ENCODE data around the gene RFX3.

RFX3 gene

DNA sequence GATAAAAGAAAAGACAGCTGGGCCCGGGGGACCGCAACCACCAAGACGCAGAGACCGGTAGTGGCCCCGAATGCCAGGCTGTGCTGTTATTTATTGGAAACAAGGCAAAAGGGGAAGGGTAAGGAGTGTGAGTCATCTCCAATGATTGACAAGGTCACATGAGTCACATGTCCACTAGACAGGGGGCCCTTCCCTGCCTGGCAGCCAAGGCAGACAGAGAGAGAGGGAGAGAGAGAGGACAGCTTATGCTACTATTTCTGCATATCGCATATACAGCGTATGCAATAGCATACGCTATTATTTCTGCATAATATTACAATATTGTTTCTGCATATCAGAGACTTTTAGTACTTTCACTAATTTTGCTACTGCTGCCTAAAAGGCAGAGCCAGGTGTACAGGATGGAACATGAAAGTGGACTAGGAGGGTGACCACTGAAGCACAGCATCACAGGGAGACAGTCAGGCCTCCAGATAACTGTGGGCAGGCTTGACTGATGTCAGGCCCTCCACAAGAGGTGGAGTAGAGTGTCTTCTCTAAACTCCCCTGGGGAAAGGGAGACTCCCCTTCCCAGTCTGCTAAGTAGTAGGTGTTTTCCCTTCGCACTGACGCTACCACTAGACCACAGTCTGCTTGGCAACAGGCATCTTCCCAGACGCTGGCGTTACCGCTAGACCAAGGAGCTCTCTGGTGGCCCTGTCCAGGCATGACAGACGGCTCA, 50.3 kb downstream of the RFX3 start:
- DNase-seq: no peak

DNA sequence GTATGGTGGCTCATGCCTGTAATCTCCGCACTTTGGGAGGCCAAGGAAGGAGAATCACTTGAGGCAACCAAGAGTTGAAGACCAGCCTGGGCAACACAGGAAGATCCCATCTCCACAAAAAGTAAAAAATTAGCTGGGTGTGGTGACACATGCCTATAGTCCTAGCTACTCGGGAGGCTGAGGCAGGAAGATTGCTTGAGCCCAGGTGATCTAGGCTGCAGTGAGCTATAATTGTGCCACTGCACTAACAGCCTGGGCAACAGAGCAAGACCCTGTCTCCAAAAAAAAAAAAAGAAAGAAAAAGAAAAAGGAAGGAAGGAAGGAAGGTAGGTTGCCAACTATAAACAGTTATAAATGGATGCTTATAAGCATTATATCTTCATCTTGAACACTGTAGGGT, 51.0 kb downstream of the RFX3 start:
- DNase-seq: no peak

DNA sequence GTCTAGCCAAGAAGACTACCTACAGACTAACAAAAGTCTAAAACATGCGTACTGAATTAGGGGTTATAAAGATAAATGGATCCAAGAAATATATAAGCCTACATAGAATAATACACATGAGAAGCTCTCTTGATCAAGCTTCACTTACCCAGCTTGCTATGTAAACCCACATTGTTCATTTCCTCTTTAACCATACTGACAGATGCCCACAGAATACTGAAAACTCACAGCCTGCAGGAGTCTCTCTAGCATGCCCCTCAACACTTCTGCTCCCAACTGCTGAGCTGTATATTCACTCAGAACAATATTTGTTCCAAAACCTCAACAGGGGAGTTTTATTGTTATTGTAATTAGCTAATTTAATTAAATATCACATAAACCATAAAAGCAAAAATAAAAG, 52.4 kb downstream of the RFX3 start:
- DNase-seq: peak; percentile 18 to 33

DNA sequence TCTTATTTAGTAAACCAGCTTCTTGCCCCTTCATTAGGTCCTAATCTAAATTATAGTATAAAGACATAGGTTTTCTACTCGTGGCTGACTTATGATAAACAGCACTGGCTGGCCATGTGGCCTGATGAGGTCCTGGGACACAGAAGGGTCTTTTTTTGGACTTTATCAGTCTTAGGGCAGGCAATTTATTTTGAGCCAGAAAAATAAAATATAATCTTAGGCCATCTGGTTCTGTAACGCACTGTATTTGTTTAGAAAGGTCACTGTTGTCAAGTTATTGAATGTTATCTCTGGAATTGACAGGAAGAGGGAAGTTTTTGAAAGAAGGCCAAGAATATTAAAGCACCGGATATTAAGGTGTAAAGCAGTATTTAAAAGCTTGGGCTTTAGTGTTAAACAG, 53.9 kb downstream of the RFX3 start:
- no peak for DNase-seq

DNA sequence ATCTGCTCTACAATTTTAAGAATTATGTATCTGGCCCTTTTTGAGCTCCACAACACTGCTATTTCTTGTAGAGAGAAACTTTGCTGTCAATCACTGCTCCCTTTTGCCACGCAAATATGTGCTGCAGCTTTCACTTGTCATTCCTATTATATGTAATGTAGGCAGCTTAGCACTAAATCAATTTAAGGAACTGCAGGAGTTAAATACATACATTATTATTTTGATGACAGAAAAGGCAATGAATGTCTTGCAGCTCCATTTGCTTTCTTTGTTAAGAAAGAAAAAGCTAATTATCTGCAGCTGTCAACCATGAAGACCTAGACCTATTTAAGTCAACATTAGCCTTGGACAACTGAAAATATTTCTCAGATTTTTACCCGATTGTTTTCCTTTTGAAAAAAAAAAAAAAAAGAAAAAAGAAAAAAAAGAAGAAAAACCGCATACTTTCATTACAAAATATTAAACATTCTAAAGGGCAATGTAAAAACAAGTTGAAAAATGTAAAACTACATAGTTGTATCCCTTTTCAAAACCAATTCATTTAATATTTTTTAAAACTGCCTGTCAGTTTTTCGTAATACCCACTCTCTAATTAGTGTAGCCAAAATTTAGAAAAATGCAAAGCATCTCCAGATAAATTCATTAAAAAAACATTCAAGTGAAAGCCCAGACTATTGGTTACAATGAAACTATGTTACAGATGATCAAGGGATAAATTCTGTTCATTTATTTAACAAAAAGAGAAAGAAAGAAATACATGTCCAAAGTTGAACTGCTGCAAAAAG, 57.2 kb downstream of the RFX3 start:
- DNase-seq: no peak

DNA sequence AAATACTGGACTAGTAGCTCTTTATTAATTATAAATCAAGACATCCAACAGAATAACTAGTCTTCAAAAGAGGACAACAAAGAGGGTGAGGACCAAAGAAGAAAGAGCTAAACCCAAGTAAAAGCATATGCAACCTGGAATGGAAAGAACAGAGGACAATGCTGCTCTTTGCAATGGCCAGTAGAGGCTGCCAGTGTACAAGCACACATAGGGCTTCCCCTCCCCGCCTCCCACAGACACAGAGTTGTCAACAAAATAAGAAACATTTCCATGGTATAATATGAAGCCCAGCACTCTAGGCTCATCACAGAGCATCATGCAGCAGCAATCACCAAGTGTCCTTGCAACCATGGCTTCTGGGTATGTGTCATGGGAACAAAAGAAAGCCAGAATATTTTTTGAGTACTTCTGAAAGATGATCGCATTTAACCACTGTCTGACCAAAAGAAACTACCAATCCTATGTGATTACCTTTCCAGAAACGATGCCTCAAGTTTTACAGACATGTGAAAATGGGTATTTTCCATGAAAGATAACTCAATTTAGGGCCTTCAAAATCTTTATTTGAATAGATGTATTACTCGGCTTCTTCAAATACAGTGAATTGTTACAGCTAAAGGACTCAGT, 58.1 kb downstream of the RFX3 start:
- DNase-seq: peak; percentile 76 to 78

DNA sequence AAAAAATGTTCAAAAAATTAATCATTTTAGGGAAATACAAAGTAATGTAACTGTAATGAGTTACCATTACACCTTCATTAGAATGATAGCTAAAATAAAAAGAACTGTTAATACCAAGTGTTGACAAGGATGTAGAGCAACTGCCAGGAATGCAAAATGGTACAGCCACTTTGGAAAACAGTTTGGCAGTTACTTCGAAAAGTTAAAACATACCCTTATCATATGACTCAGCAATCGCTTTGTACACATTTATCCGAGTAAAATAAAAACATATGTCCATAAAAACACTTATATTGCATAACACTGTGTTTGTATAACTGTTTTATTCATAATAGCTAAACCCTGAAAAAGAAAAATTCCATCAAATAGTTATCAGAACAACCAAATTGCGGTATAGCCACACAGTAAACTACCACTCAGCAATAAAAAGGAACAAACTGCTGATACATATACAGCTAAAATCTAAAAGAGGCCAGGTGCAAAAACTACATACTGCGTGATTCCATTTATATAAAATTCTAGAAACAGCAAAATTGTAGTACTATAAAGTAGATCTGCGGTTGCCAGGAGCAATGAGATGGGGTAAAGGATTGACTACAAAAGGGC, 61.7 kb downstream of the RFX3 start:
- DNase-seq: no peak

DNA sequence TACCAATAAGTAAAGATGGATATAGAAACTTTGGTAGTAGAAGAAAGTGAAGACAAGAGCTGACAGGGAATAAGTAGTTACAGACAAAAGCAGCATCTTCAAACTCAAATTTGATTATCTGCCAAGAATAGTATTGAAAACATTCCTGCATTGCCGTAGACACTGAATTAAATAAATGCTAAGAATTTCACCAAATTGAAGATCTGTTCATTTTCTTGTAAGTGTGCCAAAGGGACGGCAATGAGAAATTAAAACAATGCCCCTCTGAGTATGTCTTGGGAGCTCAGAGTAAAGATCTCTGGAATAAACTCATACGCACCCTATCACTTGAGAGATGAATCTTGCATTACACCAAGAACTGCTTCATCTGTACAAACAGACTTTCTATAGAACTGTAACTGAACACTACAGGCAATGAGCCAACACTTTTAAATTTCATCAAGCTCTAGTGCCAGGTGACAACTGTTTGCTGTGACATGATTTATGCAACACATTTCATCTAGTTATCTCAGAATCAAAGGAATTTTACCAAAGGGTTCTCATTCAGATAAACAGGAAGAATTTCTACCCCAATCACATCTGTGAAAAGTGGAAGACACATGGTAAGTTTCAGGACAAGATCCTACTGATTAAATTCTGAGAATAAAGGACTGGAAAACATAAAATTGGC, 66.9 kb downstream of the RFX3 start:
- no peak for DNase-seq

DNA sequence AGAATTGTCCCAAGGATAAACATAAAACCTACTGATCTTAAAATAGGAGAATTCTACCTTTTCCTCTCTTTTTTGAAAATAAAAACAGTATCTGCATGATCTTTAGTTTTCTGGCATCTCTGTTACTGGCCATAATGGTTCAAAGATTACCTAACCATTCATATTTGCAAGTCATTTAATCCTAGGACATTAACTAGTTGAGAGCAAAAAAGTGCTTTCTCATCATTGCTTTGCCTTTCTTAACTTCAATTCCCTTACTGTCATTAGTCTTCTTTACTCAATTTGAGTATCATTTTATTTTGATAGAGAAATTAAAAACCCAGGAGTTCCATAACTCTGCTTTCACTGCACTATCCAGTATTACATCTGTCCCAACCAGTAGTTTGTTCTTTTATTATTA, 68.6 kb downstream of the RFX3 start:
- peak in 1 of 2 experiments; percentile 10 for DNase-seq

DNA sequence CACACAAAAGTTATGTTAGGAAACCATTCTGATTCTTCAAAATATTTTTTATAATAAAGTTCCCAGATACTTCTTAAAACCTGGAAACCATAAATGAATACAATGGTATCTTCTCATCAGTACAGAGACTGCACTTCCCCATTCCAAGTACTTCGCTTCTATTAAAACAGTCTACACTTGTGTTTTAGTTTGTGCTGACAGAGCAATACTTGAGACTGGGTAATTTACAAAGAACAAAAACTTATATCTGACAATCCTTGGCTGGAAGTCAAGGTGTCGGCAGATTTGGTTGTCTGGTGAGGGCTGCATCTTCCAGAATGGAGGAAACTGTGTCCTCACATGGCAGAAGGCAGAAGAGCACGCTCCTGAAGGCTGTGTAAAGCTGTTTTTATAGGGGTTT, 70.1 kb downstream of the RFX3 start:
- DNase-seq: no peak

DNA sequence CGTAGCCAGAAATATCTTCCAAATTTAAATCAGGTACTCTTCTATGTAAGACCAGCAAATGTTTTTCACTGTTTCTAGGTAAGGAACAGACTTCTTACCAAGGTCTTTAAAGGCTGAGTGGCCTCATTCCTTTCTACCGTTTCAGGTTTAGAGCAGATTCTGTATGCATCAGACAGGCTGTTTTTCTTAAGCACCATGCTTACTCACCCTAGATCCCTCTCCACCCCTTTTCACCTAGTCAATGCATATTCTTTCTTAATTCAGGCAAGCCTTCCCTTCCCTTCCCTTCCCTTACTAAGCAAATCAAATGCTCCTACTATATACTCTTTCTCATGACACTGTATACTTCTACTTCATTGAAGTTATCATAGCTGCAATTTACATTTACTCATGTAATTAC, 70.7 kb downstream of the RFX3 start:
- no peak for DNase-seq

DNA sequence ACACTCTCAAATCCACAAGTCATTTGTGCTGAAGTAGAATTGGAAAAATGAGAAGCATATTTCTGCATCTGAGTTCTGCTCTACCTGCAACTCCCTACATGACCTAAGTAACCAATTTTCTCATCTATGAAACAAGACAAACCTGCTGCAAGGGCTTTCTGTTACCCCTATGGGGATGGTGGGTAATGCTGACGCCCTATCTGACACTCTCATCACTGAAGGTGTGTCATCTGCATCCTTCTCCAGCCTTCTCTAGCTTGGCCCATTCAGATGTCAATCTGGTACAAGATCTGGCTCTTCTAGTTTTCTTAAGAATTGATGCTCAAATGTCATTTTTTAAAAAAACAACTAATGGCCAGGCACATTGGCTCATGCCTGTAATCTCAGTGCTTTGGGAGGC, 73.8 kb downstream of the RFX3 start:
- no peak for DNase-seq

DNA sequence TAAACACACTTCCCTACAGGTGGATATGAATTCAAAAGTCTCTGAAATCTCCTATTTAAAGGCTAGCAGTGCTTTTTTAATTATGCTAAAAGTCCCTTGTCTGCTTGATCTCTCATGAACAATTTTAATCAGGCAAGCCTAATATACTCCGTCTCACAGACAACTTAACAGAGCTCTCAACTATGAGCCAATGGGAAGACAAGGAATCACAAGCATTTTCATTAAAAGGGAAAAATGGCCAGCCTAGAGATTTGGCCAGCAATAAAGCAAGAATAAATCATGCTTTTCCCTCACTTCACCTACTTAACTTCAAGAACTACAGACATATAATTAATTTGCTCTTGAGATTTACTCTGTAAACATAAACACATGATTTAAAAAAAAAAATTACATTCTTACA, 78.0 kb downstream of the RFX3 start:
- no peak for DNase-seq

DNA sequence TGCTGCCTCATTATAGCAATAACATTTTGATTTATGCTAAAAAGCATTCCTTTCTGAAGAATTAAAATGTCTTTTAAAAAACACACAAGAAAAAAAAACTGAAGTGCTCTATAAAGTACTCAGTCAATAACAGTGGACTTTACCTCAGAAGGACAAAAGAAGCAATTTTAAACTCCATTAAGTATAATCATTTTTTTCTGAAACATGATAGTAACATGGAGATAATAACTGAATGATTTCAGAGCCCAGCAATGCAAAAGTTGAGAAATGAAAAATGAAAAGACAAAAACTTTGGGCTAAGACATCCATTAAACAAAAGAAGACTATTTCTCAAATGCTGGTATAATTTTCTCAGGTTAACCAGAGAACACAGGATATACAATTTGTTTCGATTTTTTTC, 78.7 kb downstream of the RFX3 start:
- no peak for DNase-seq

DNA sequence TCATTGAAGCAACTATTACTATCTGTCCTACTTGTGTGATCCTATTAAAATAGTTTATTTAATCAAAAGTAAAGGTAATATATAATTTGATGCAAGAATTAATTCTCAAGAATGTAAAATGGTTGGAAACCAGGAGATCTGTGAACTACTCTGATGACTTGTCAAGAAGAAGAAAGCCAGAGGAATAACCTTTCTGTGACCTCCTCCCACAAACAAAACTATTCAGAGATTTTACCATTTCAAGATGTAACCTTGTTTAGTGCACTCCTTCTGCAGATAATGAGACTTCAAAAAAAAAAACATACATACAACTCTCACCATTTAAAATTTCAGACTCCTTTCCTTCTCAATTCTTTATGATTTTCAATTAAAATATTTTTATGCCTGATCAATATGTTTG, 79.5 kb downstream of the RFX3 start:
- no peak for DNase-seq

DNA sequence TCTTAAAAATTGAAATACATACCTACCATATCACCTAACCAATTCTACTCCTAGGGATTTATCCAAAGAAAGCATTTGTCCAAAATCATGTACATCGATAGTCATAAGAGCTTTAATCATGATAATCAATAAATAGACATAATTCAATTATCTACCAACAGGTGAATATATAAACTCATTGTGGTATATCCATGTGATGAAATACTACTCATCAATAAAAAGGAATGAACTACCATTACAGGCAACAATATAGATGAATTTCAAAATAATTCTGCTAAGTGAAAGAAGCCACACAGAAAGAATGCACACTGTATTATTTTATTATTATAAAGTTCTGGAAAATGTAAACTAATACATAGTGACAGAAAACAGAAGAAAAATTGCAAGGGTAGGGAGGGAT, 81.8 kb downstream of the RFX3 start:
- no peak for DNase-seq

DNA sequence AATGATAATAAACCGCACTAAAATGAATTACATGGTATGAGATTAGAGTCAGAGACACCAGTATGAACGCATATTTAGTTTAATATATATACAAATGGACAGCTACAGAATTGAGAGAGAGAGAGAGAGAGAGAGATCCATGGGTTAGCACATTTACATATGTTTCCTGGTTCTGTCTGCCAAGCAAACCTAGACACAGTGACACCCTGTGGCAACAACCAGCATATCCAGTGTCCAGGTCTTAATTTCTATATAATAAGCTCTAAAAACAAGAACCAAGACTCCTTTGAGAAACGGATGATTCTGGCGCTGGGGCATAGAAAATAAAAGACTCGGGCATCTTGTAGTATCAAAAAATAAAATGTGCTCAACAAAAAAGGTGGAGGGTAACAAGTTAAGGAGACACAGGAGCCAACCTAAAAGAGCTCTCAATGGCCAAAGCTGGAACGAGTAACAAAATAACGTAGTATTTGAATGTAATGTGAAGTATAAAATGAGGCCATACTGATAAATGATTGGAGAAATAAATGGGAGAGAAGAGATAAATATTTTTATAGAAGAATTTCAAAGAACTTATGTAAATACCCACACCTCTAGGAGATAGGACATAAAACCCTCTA, 84.5 kb downstream of the RFX3 start:
- DNase-seq: peak; percentile 55 to 64

DNA sequence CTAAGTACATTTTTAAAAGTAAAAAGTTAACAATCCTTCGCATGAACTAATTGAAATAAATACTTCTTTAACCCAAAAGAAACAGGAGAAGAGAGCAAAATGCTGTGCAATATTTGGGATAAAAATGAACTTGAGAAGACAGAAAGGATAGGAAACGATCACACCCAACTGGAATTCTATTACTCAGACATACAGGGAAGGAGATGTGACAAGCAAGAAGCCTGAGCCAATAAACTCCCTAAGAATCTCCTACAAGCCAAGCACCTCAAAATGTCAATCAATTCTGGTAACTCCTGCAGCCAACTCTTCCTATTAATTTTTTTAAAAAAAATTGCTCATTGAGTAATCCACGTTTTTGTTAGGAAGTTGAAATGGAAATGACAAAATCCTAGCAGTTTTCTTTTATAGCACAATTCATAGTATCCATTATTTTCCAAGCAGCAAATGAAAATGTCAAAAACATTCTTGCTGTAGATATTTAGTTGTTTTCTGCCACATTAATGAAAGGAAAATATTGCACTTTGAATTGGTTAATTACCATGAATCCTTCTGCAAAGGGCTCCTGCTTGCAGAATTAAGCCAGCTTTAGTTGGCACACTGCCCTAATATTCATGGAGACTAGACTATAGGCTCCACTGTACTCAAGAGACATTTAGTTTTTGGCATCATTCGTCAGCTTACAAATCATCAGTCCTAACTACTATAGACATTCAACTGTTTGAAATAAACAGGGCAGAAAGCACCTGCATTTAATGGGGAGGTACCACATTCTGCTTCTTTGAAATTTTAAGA, 89.0 kb downstream of the RFX3 start:
- no peak for DNase-seq

DNA sequence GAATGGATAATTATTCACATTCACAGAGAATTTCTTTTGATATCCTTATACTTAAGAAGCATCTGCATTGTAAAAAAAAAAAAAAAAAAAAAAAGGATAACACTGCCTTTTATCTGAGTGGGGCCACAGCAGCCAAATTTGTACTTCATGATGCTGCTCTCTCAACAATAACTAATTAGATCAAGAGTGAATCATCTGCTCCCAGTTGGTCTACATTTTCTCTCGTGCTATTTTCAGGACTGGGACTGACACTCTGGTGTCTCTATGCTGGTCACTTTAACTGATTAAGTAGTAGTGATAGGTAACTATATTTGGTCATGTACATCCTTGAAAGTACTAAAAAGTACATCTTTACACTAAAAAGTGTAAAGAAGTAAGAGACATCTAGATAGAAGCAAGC, 90.1 kb downstream of the RFX3 start:
- DNase-seq: no peak

DNA sequence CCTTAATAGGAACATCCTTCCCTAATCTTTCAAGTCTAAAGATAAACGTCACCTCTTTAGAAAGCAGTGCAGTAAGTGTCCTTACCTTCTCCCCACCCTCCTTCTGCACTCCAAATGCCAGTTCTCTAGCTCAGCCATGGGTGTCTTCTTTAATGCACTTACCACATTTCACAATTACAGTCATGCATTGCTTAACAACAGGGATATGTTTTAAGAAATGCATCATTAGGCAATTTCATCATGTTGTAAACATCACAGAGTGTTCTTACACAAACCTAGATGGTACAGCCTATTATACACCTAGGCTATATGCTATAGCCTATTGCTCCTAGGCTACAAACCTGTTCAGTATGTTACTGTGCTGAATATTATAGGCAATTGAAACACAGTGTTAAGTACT, 91.2 kb downstream of the RFX3 start:
- DNase-seq: peak; percentile 82 to 84

DNA sequence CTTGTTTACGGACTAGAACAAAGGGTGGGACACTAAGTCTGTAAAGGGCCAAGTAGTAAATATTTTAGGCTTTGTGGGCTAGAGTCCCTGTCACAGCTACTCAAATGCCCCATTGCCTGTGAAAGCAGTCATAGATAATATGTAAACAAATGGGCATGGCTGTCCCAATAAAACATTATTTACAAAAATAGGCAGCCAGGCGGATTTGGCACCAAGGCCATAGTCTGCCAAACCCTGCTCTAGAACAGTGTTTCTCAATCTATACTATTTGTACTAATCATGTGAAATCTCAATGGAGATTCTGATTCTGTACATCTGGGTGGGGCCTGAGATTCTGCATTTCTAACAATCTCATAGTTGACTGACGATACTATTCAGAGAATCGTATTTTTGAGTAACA, 92.0 kb downstream of the RFX3 start:
- DNase-seq: no peak

DNA sequence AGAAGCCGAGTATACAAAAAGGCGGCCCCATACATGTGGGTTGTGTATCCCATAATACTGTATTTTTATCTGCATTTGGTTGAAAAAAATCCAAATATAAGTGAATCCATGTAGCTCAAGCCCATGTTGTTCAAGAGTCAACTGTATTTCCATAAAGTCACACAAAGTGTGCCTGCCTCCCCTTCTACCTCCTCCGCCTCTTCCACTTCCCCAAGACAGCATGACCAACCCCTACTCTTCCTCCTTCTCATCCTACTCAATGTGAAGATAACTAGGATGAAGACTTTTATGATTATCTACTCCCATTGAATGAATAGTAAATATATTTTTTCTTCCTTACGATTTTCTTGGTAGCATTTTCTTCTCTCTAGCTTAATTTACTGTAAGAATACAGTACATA, 92.7 kb downstream of the RFX3 start:
- DNase-seq: no peak
